ENCODE measurements around the gene SLC22A17.
"Not testable (repeated sequence)": the region's sequence is repeated elsewhere in the genome, so short reads cannot be mapped to it uniquely, and the experiment has no call there.

- TF ChIP-seq CTCF, POLR2AphosphoS5 (IDR thresholded peaks at IDR 0.05): not testable (repeated sequence)
These were observed 26.9 kb downstream of the SLC22A17 start for GRCh38 chr14:23325746-23326145.
